ENCODE measurements around the gene NLRP3.

GRCh38 chr1:247435759-247436147 is 19.8 kb downstream of the NLRP3 start:
- TF ChIP-seq CTCF (IDR thresholded peaks at IDR 0.05), result no peak
- no peak for TF ChIP-seq EZH2 (IDR thresholded peaks at IDR 0.05; ENCODE audit: borderline replicate concordance, insufficient read depth, low read depth, low read length, poor library complexity, severe bottlenecking)
